H1 (cell line): ENCODE results near the gene ARHGAP24. TPM values are rescaled to one million over a fixed set of nuclear protein-coding genes. Genes with fewer than 3 reads are reported as not detected.

Experiments used
- CTCF ChIA-PET: fragments of 300-600 bp; sonication (Branson Sonifier 250); formaldehyde crosslinking; loops from one replicate; lab custom pipeline; 2021; ENCODE audit not compliant: partially characterized antibody; lab: Charles Lee
- POLR2A ChIA-PET: fragments of 300-600 bp; sonication (Branson Sonifier 250); formaldehyde crosslinking; loops from one replicate; lab custom pipeline; 2021; ENCODE audit warnings: inconsistent platforms; ENCODE audit not compliant: partially characterized antibody; lab: Charles Lee
- DNase-seq, 2 experiments: peaks; one replicate each; pipeline versions ENCODE4 v3.0.0 to v3.0.0-alpha.2; 2010 to 2022; ENCODE audit warnings: low spot score in 2 of 2, low read depth in 1 of 2, mixed read lengths in 1 of 2
- FAIRE-seq: peaks from 2 replicates; lab custom pipeline; 2011; peaks lifted over from hg19 to GRCh38; lab: Jason Lieb, UNC
- H2AFZ ChIP-seq: 2 replicates; pipeline ENCODE4 v1.8.1; 2012; ENCODE audit warnings: low read length, inconsistent platforms
- H2AK5ac ChIP-seq: 2 replicates; pipeline ENCODE4 v1.6.1; 2013; ENCODE audit warnings: low read depth, low read length
- H2BK120ac ChIP-seq: replicated peaks from 2 replicates; pipeline ENCODE3; 2013; ENCODE audit warnings: low read depth, low read length, inconsistent platforms
- H2BK12ac ChIP-seq: 2 replicates; pipeline ENCODE4 v1.6.1; 2013; ENCODE audit warnings: low read depth, low read length
- H2BK15ac ChIP-seq: 2 replicates; pipeline ENCODE4 v1.6.1; 2013; ENCODE audit warnings: low read length
- H2BK20ac ChIP-seq: 2 replicates; pipeline ENCODE4 v1.6.1; 2013; ENCODE audit warnings: low read length
- H2BK5ac ChIP-seq: 2 replicates; pipeline ENCODE4 v1.6.1; 2013; ENCODE audit warnings: low read depth, low read length
- H3K14ac ChIP-seq: 2 replicates; pipeline ENCODE4 v1.6.1; 2013; ENCODE audit warnings: inconsistent platforms; ENCODE audit not compliant: insufficient read length
- H3K18ac ChIP-seq: 2 replicates; pipeline ENCODE4 v1.6.1; 2013; ENCODE audit warnings: low read length; ENCODE audit errors: extremely low read depth
- H3K23ac ChIP-seq: 2 replicates; pipeline ENCODE4 v1.6.1; 2013; ENCODE audit warnings: inconsistent platforms; ENCODE audit not compliant: insufficient read length
- H3K23me2 ChIP-seq: 2 replicates; pipeline ENCODE4 v1.6.1; 2013; ENCODE audit warnings: low read depth, low read length
- H3K27ac ChIP-seq: 2 replicates; pipeline ENCODE4 v1.6.1; 2011; ENCODE audit warnings: low read depth, low read length, inconsistent platforms
- H3K27me3 ChIP-seq, 4 experiments: replicated peaks in 1 of 4; 1 replicate in 1 of 4; 2 replicates in 3 of 4; pipeline versions ENCODE4 v1.6.1 to v1.8.1; 2011 to 2013; ENCODE audit warnings: low read length in 3 of 4, mild to moderate bottlenecking in 3 of 4, inconsistent platforms in 2 of 4, mixed read lengths in 2 of 4, moderate library complexity in 1 of 4; ENCODE audit not compliant: control insufficient read depth in 3 of 4, insufficient read depth in 3 of 4; ENCODE audit errors: extremely low read depth in 1 of 4
- H3K36me3 ChIP-seq, 4 experiments: 2 replicates each; pipeline versions ENCODE4 v1.6.1 to v1.8.1; 2011 to 2013; ENCODE audit warnings: mild to moderate bottlenecking in 4 of 4, low read length in 3 of 4, moderate library complexity in 2 of 4, control low read depth in 1 of 4, inconsistent platforms in 1 of 4; ENCODE audit not compliant: insufficient read depth in 4 of 4, control insufficient read depth in 2 of 4
- H3K4ac ChIP-seq: replicated peaks from 2 replicates; pipeline ENCODE3; 2013; ENCODE audit warnings: low read length, low read depth, mixed read lengths, inconsistent platforms; ENCODE audit not compliant: insufficient read length
- H3K4me1 ChIP-seq, 4 experiments: replicated peaks in 1 of 4; 1 replicate in 1 of 4; 2 replicates in 3 of 4; pipeline versions ENCODE4 v1.6.1 to v1.8.1; 2011 to 2013; ENCODE audit warnings: low read length in 3 of 4, inconsistent platforms in 2 of 4, mixed read lengths in 1 of 4; ENCODE audit not compliant: insufficient read depth in 4 of 4, control insufficient read depth in 3 of 4
- H3K4me2 ChIP-seq, 2 experiments: 2 replicates each; pipeline versions ENCODE4 v1.6.1 to v1.8.1; 2011 to 2013; ENCODE audit warnings: low read depth in 2 of 2, low read length in 2 of 2, control low read depth in 1 of 2, inconsistent platforms in 1 of 2, mild to moderate bottlenecking in 1 of 2; ENCODE audit not compliant: insufficient read depth in 1 of 2
- H3K4me3 ChIP-seq, 4 experiments: fragments of 200-600, 300-600 bp in 1 of 4; sonication (generic), shearing (Covaris generic), sonication (Bioruptor Twin) in 1 of 4; 2 replicates each; pipeline versions ENCODE4 v1.5.1 to v1.8.1; 2011 to 2016; ENCODE audit warnings: low read length in 4 of 4, low read depth in 3 of 4, control low read depth in 2 of 4, inconsistent platforms in 2 of 4, mild to moderate bottlenecking in 2 of 4, mixed read lengths in 1 of 4, moderate library complexity in 1 of 4; ENCODE audit not compliant: insufficient read depth in 2 of 4; ENCODE audit errors: extremely low read depth in 1 of 4
- H3K56ac ChIP-seq: replicated peaks from 2 replicates; pipeline ENCODE3; 2013; ENCODE audit warnings: low read depth, mild to moderate bottlenecking, mixed read lengths, low read length, inconsistent platforms; ENCODE audit not compliant: insufficient read length
- H3K79me1 ChIP-seq: 2 replicates; pipeline ENCODE4 v1.6.1; 2013; ENCODE audit warnings: low read depth, low read length, control low read depth
- H3K79me2 ChIP-seq, 2 experiments: 2 replicates each; pipeline versions ENCODE4 v1.6.1 to v1.8.1; 2012 to 2013; ENCODE audit warnings: low read length in 2 of 2, mild to moderate bottlenecking in 2 of 2, inconsistent platforms in 1 of 2; ENCODE audit not compliant: insufficient read depth in 2 of 2, control insufficient read depth in 1 of 2
- H3K9ac ChIP-seq, 4 experiments: replicated peaks in 1 of 4; 1 replicate in 1 of 4; 2 replicates in 3 of 4; pipeline versions ENCODE4 v1.6.1 to v1.8.1; 2011 to 2013; ENCODE audit warnings: low read depth in 3 of 4, low read length in 3 of 4, control low read depth in 2 of 4, mild to moderate bottlenecking in 2 of 4, moderate library complexity in 2 of 4, inconsistent platforms in 1 of 4; ENCODE audit errors: extremely low read depth in 1 of 4
- H3K9me3 ChIP-seq, 2 experiments: 2 replicates each; pipeline versions ENCODE4 v1.6.1 to v1.8.1; 2012 to 2013; ENCODE audit warnings: mild to moderate bottlenecking in 2 of 2, moderate library complexity in 2 of 2, control low read depth in 1 of 2, inconsistent platforms in 1 of 2, low read depth in 1 of 2, low read length in 1 of 2, mixed read lengths in 1 of 2; ENCODE audit not compliant: insufficient read depth in 2 of 2
- H4K20me1 ChIP-seq, 2 experiments: replicated peaks in 1 of 2; 2 replicates each; pipeline versions ENCODE3 to v1.8.1; 2011 to 2013; ENCODE audit warnings: inconsistent platforms in 2 of 2, low read length in 2 of 2, mild to moderate bottlenecking in 1 of 2; ENCODE audit not compliant: insufficient read depth in 2 of 2, control insufficient read depth in 1 of 2
- H4K5ac ChIP-seq: 2 replicates; pipeline ENCODE4 v1.6.1; 2013; ENCODE audit warnings: low read length, low read depth, mixed read lengths, inconsistent platforms; ENCODE audit not compliant: insufficient read length
- H4K8ac ChIP-seq: 2 replicates; pipeline ENCODE4 v1.8.0; 2013; ENCODE audit warnings: mild to moderate bottlenecking, moderate library complexity, low read length, inconsistent platforms; ENCODE audit not compliant: insufficient read depth; ENCODE audit errors: extremely low read depth
- H4K91ac ChIP-seq: replicated peaks from 2 replicates; pipeline ENCODE3; 2013; ENCODE audit warnings: low read length, mixed read lengths, inconsistent platforms; ENCODE audit not compliant: insufficient read length
- CEBPB ChIP-seq: IDR thresholded peaks from 2 replicates; pipeline ENCODE4 v1.6.1; 2012; ENCODE audit warnings: low read depth, low read length
- EP300 ChIP-seq, 2 experiments: IDR thresholded peaks; 1 replicate in 1 of 2; 2 replicates in 1 of 2; pipeline ENCODE4 v1.6.1; 2011 to 2012; ENCODE audit warnings: low read depth in 2 of 2, low read length in 2 of 2, mild to moderate bottlenecking in 2 of 2, borderline replicate concordance in 1 of 2, inconsistent platforms in 1 of 2, moderate library complexity in 1 of 2
- FOSL1 ChIP-seq: IDR thresholded peaks from 2 replicates; pipeline ENCODE4 v1.6.1; 2011; ENCODE audit warnings: mild to moderate bottlenecking, low read depth, low read length, moderate library complexity; ENCODE audit not compliant: insufficient read depth
- GABPA ChIP-seq: IDR thresholded peaks from 2 replicates; pipeline ENCODE4 v1.6.1; 2011; ENCODE audit warnings: mild to moderate bottlenecking, low read length, moderate library complexity, borderline replicate concordance; ENCODE audit not compliant: insufficient read depth
- POLR2AphosphoS5 ChIP-seq: IDR thresholded peaks from 2 replicates; pipeline ENCODE4 v1.6.1; 2011; ENCODE audit warnings: low read depth, low read length
- SP2 ChIP-seq: IDR thresholded peaks from 2 replicates; pipeline ENCODE4 v1.6.1; 2012; ENCODE audit warnings: mild to moderate bottlenecking, low read length, inconsistent platforms
- TAF1 ChIP-seq: IDR thresholded peaks from 2 replicates; pipeline ENCODE4 v1.6.1; 2011; ENCODE audit warnings: mild to moderate bottlenecking, low read depth, low read length
- WGBS, 2 experiments: shearing (Covaris generic) in 1 of 2; methylation state at CpG; one replicate each; pipeline versions ENCODE4 v1.1.6 to v1.1.7; 2013 to 2015; ENCODE audit warnings: low lambda C conversion rate in 2 of 2, mixed read lengths in 2 of 2, inconsistent platforms in 1 of 2, low coverage in 1 of 2, missing lambda C conversion rate in 1 of 2; ENCODE audit not compliant: insufficient replicate concordance in 2 of 2, insufficient coverage in 1 of 2, insufficient read length in 1 of 2; ENCODE audit errors: extremely low coverage in 1 of 2, missing lambda C conversion rate in 1 of 2; 5-methylcytosine and 5-hydroxymethylcytosine counted together
- polyA plus RNA-seq, 7 experiments: library from polyadenylated mRNA; depleted of rRNA in 3 of 7; stranded (reverse) in 5 of 7; unstranded in 2 of 7; fragments of >200 nt in 5 of 7; fragments of 200-250 nt in 2 of 7; gene quantifications; 1 replicate in 5 of 7; 2 replicates in 1 of 7; 4 replicates in 1 of 7; pipeline versions ENCODE4 v1.2.1 to v1.2.3, GENCODE V29; 2011 to 2013; ENCODE audit warnings: missing spikeins in 2 of 7, mixed read lengths in 2 of 7
- total RNA-seq: library from RNA; stranded (reverse); fragmentation: NEBNext Ultra II Directional; extraction: Animal tissue kit (Norgen Biotek cat#: 25700); gene quantifications from 2 replicates; pipeline ENCODE4 v1.2.1, GENCODE V29; 2021

The ARHGAP24 gene
- total and polyA plus RNA-seq, 2 of the 8 experiments (the other 6 are each of a cell fraction or from before 2014, with no cell fraction given) = 0.08 to 0.50 TPM

GRCh38 chr4:85637778-85638177 lies 162.8 kb downstream of the ARHGAP24 start:
- POLR2A ChIA-PET = no interaction called here
- 88% methylated on average over 2 of the region's 2 CpGs; no CpG with 5 or more reads in 1 of the 2 experiments for whole genome bisulfite sequencing, 2 experiments
- no peak overlapping the region for H3K4me3 ChIP-seq
- no peak overlapping the region for H3K9ac ChIP-seq
- DNase-seq = no peak
- no peaks in the 10 kb centered on the region for H3K79me1 ChIP-seq
- no peaks in the 10 kb centered on the region for H3K9me3 ChIP-seq
- no peak overlapping the region for H3K27ac ChIP-seq
- no peak overlapping the region for H2BK120ac ChIP-seq
- H4K8ac ChIP-seq = no peak overlapping the region
- H2BK15ac ChIP-seq = no peak overlapping the region
- H3K14ac ChIP-seq = no peak overlapping the region
- H3K4ac ChIP-seq = no peak overlapping the region
- no peak overlapping the region for H4K5ac ChIP-seq
- no peaks in the 10 kb centered on the region for H3K79me2 ChIP-seq
- no peaks in the 10 kb centered on the region for H3K23me2 ChIP-seq
- H3K4me2 ChIP-seq = no peak overlapping the region
- H3K36me3 ChIP-seq = no peaks in the 10 kb centered on the region
- no peaks in the 10 kb centered on the region for H3K27me3 ChIP-seq
- no peak overlapping the region for H4K91ac ChIP-seq
- no peak overlapping the region for H2BK12ac ChIP-seq
- no peak overlapping the region for H2BK5ac ChIP-seq
- CTCF ChIA-PET = no interaction called here
- no peak overlapping the region for H2AFZ ChIP-seq
- no peak overlapping the region for H3K56ac ChIP-seq
- FAIRE-seq = no peak
- no peak overlapping the region for H2AK5ac ChIP-seq
- H3K4me1 ChIP-seq = no peaks in the 10 kb centered on the region
- H2BK20ac ChIP-seq = no peak overlapping the region
- no peak overlapping the region for H3K23ac ChIP-seq
- H3K18ac ChIP-seq = no peak overlapping the region
- H4K20me1 ChIP-seq = no peaks in the 10 kb centered on the region
- TF ChIP-seq SP2 (no peak), POLR2AphosphoS5 (no peak), EP300 (IDR thresholded peaks at IDR 0.05; ENCODE audit: borderline replicate concordance in 1 of 2, low read depth in 2 of 2, low read length in 2 of 2) (no peak), CEBPB (no peak), FOSL1 (no peak), TAF1 (no peak), GABPA (no peak)
